Measurements from ENCODE around the gene MTREX. TPM values are rescaled to one million over a fixed set of nuclear protein-coding genes. Genes with fewer than 3 reads are reported as not detected.

MTREX gene
- total RNA-seq, 4 donors from 2014 or later = 57.2 to 124 (median 61.5) TPM

- no peak overlapping the region for H3K27ac ChIP-seq
- H3K4me3 ChIP-seq = no peak overlapping the region
- peaks cover 0 to 54% (median 0%) of the 10 kb centered on the region in 3 donors for H3K36me3 ChIP-seq
- H3K27me3 ChIP-seq = no peaks in the 10 kb centered on the region
- H3K9me3 ChIP-seq = no peaks in the 10 kb centered on the region
- no peak for TF ChIP-seq CTCF (IDR thresholded peaks at IDR 0.05)
- no peak for TF ChIP-seq POLR2A (IDR thresholded peaks at IDR 0.05)
- DNase-seq = no peak
- H3K4me1 ChIP-seq = peaks cover 0 to 7% (median 0%) of the 10 kb centered on the region in 4 donors
Observed at GRCh38 chr5:55406292-55406691, 98.5 kb downstream of the MTREX start.

- peaks cover 0 to 7% (median 0%) of the 10 kb centered on the region in 4 donors for H3K4me1 ChIP-seq
- DNase-seq = no peak
- TF ChIP-seq POLR2A (IDR thresholded peaks at IDR 0.05) = no peak
- peak in 4 of 6 experiments; percentile 37 to 81 (median 75) for TF ChIP-seq CTCF (IDR thresholded peaks at IDR 0.05)
- H3K27me3 ChIP-seq = no peaks in the 10 kb centered on the region
- no peak overlapping the region for H3K27ac ChIP-seq
- no peaks in the 10 kb centered on the region for H3K9me3 ChIP-seq
- H3K4me3 ChIP-seq = no peak overlapping the region
- peaks cover 0 to 56% (median 0%) of the 10 kb centered on the region in 3 donors for H3K36me3 ChIP-seq
Observed at GRCh38 chr5:55407059-55407684, 99.4 kb downstream of the MTREX start.

- Histone ChIP-seq H3K36me3 (peaks cover 0 to 52% (median 0%) of the 10 kb centered on the region in 3 donors), H3K27ac (no peak overlapping the region), H3K4me3 (no peak overlapping the region), H3K4me1 (peaks cover 0 to 7% (median 0%) of the 10 kb centered on the region in 4 donors), H3K27me3 (no peaks in the 10 kb centered on the region), H3K9me3 (no peaks in the 10 kb centered on the region)
- no peak for DNase-seq
- no peak for TF ChIP-seq POLR2A (IDR thresholded peaks at IDR 0.05)
- no peak for TF ChIP-seq CTCF (IDR thresholded peaks at IDR 0.05)
Observed at GRCh38 chr5:55407984-55408383, 100.2 kb downstream of the MTREX start.

GRCh38 chr5:55409775-55410174 is 102.0 kb downstream of the MTREX start:
- H3K27ac ChIP-seq = no peak overlapping the region
- peaks cover 0 to 7% (median 0%) of the 10 kb centered on the region in 4 donors for H3K4me1 ChIP-seq
- H3K4me3 ChIP-seq = no peak overlapping the region
- TF ChIP-seq POLR2A (IDR thresholded peaks at IDR 0.05) (no peak), CTCF (IDR thresholded peaks at IDR 0.05) (no peak)
- H3K9me3 ChIP-seq = no peaks in the 10 kb centered on the region
- H3K36me3 ChIP-seq = peaks cover 0 to 44% (median 0%) of the 10 kb centered on the region in 3 donors
- DNase-seq = no peak
- H3K27me3 ChIP-seq = no peaks in the 10 kb centered on the region

- no peaks in the 10 kb centered on the region for H3K27me3 ChIP-seq
- DNase-seq = no peak
- no peak overlapping the region for H3K27ac ChIP-seq
- H3K36me3 ChIP-seq = peaks cover 0 to 36% (median 0%) of the 10 kb centered on the region in 3 donors
- TF ChIP-seq CTCF (IDR thresholded peaks at IDR 0.05) (no peak), POLR2A (IDR thresholded peaks at IDR 0.05) (no peak)
- H3K4me3 ChIP-seq = no peak overlapping the region
- no peaks in the 10 kb centered on the region for H3K9me3 ChIP-seq
- peaks cover 0 to 7% (median 0%) of the 10 kb centered on the region in 4 donors for H3K4me1 ChIP-seq
Observed at GRCh38 chr5:55410845-55411244, 103.1 kb downstream of the MTREX start.

Measured in Peyer's patch (tissue), 4 donors.